Endothelial cell of umbilical vein (primary cell): Measurements from ENCODE around the gene VRK1. TPM values are rescaled to one million over a fixed set of nuclear protein-coding genes. Genes with fewer than 3 reads are reported as not detected.

Source experiments
- BruUV-seq: library from RNA; stranded (reverse); fragments of 400-500 nt; replicated peaks from 2 replicates; lab custom pipeline; 2021; lab: Mats Ljungman, UMichigan
- CTCF ChIA-PET: fragments of 300-600, 350-600 bp; sonication (Branson Sonifier 250); formaldehyde crosslinking; loops from one replicate; lab custom pipeline; 2021; ENCODE audit warnings: antibody characterized with exemption, inconsistent platforms; lab: Charles Lee
- POLR2A ChIA-PET: fragments of 300-600, 350-600 bp; sonication (Branson Sonifier 250); formaldehyde crosslinking; loops from one replicate; lab custom pipeline; 2021; ENCODE audit warnings: antibody characterized with exemption, inconsistent platforms; lab: Charles Lee
- DNase-seq: peaks from one replicate; pipeline ENCODE4 v3.0.0-alpha.2; 2011; ENCODE audit warnings: low read depth, low spot score
- FAIRE-seq: peaks from 2 replicates; lab custom pipeline; 2011; peaks lifted over from hg19 to GRCh38; lab: Jason Lieb, UNC
- H2AFZ ChIP-seq: 2 replicates; pipeline ENCODE4 v1.6.0; 2012; ENCODE audit warnings: low read depth, low read length, control low read depth, inconsistent platforms
- H3K27ac ChIP-seq: 2 replicates; pipeline ENCODE4 v1.5.1; 2011; ENCODE audit warnings: low read depth, mild to moderate bottlenecking, control low read depth, low read length, moderate library complexity; ENCODE audit not compliant: insufficient read depth
- H3K27me3 ChIP-seq, 2 experiments: 2 replicates each; pipeline versions ENCODE4 v1.6.0 to v1.6.1; 2011; ENCODE audit warnings: low read length in 2 of 2, mixed read lengths in 1 of 2; ENCODE audit not compliant: control insufficient read depth in 2 of 2, insufficient read depth in 2 of 2
- H3K36me3 ChIP-seq, 2 experiments: 2 replicates in 1 of 2; 3 replicates in 1 of 2; pipeline ENCODE4 v1.5.1; 2011; ENCODE audit warnings: low read length in 2 of 2, mild to moderate bottlenecking in 1 of 2, moderate library complexity in 1 of 2; ENCODE audit not compliant: control insufficient read depth in 2 of 2, insufficient read depth in 2 of 2; ENCODE audit errors: extremely low read depth in 1 of 2
- H3K4me1 ChIP-seq: 3 replicates; pipeline ENCODE4 v1.5.1; 2011; ENCODE audit warnings: mild to moderate bottlenecking, low read length; ENCODE audit not compliant: control insufficient read depth, insufficient read depth; ENCODE audit errors: extremely low read depth
- H3K4me2 ChIP-seq: 2 replicates; pipeline ENCODE4 v1.6.1; 2011; ENCODE audit warnings: low read length, control low read depth, mixed read lengths; ENCODE audit not compliant: insufficient read depth
- H3K4me3 ChIP-seq, 3 experiments: fragments of 200-600 bp in 1 of 3; sonication (generic), shearing (Covaris generic) in 1 of 3; replicated peaks in 1 of 3; 2 replicates each; pipeline ENCODE4 v1.5.1; 2011 to 2016; ENCODE audit warnings: control low read depth in 3 of 3, low read length in 3 of 3, mild to moderate bottlenecking in 2 of 3, inconsistent platforms in 1 of 3, low read depth in 1 of 3, moderate library complexity in 1 of 3; ENCODE audit not compliant: insufficient read depth in 1 of 3
- H3K79me2 ChIP-seq: 2 replicates; pipeline ENCODE4 v1.6.0; 2012; ENCODE audit warnings: low read length, inconsistent platforms; ENCODE audit not compliant: control insufficient read depth, insufficient read depth
- H3K9ac ChIP-seq: replicated peaks from 2 replicates; pipeline ENCODE3; 2011; ENCODE audit warnings: low read length, control low read depth; ENCODE audit not compliant: insufficient read depth; ENCODE audit errors: extremely low read depth
- H3K9me1 ChIP-seq: replicated peaks from 3 replicates; pipeline ENCODE4 v1.6.0; 2011; ENCODE audit warnings: mild to moderate bottlenecking, low read length; ENCODE audit not compliant: control insufficient read depth, insufficient read depth; ENCODE audit errors: extremely low read depth
- H3K9me3 ChIP-seq: replicated peaks from 2 replicates; pipeline ENCODE4 v1.5.1; 2012; ENCODE audit warnings: low read length, inconsistent platforms; ENCODE audit not compliant: control insufficient read depth, insufficient read depth
- H4K20me1 ChIP-seq: replicated peaks from 2 replicates; pipeline ENCODE3; 2011; ENCODE audit warnings: mild to moderate bottlenecking, low read length; ENCODE audit not compliant: control insufficient read depth, insufficient read depth; ENCODE audit errors: extremely low read depth
- CTCF ChIP-seq, 2 donors: IDR thresholded peaks; 1 replicate in 1 of 2; 2 replicates in 1 of 2; pipeline ENCODE4 v1.5.1; 2011; ENCODE audit warnings: low read length in 2 of 2, mild to moderate bottlenecking in 2 of 2, moderate library complexity in 2 of 2, control low read depth in 1 of 2, inconsistent platforms in 1 of 2, low read depth in 1 of 2; ENCODE audit not compliant: insufficient read depth in 1 of 2; ENCODE audit errors: extremely low read depth in 1 of 2
- FOS ChIP-seq: IDR thresholded peaks from 2 replicates; pipeline ENCODE4 v1.6.1; 2011; ENCODE audit warnings: mild to moderate bottlenecking, low read length, moderate library complexity, borderline replicate concordance; ENCODE audit not compliant: insufficient read depth
- GATA2 ChIP-seq: IDR thresholded peaks from 2 replicates; pipeline ENCODE4 v1.7.0; 2011; ENCODE audit warnings: low read depth, mild to moderate bottlenecking, moderate library complexity, mixed read lengths, low read length; ENCODE audit not compliant: insufficient read length, insufficient read depth
- JUN ChIP-seq: IDR thresholded peaks from 2 replicates; pipeline ENCODE4 v1.6.1; 2011; ENCODE audit warnings: borderline replicate concordance, low read depth; ENCODE audit not compliant: insufficient read length, insufficient read depth
- POLR2A ChIP-seq: IDR thresholded peaks from 2 replicates; pipeline ENCODE4 v1.6.1; 2012; ENCODE audit warnings: low read depth, mild to moderate bottlenecking, control low read depth, low read length
- POLR2AphosphoS5 ChIP-seq: IDR thresholded peaks from 2 replicates; pipeline ENCODE4 v1.6.1; 2012; ENCODE audit warnings: low read depth, mild to moderate bottlenecking, control low read depth, low read length, moderate library complexity; ENCODE audit not compliant: insufficient read depth
- dilution Hi-C: fragments of 300-500 bp; cut with MboI; formaldehyde crosslinking; loops from one replicate; pipeline ENCODE4 v1.15.0; 2019; ENCODE audit warnings: low sequenced_read_pairs; ENCODE audit not compliant: extremely low pct_ligation_motif_present
- intact Hi-C: fragments of 100-400 bp; cut with micrococcal nuclease; formaldehyde crosslinking; loops from one replicate; pipeline ENCODE4 v1.10.0; 2022
- polyA plus RNA-seq, 4 experiments: library from polyadenylated mRNA; depleted of rRNA in 3 of 4; stranded (reverse) in 3 of 4; unstranded in 1 of 4; fragments of >200 nt; gene quantifications; 2 replicates each; pipeline versions ENCODE4 v1.2.1 to v1.2.3, GENCODE V29; 2011 to 2012; ENCODE audit warnings: missing spikeins in 1 of 4
- total RNA-seq: library from RNA; stranded (reverse); gene quantifications from 2 replicates; pipeline ENCODE4 v1.2.3, GENCODE V29; 2021
- TF ChIP-seq, protein P1 (sequence below): IDR thresholded peaks from 2 replicates; pipeline ENCODE4 v1.6.1; 2011; ENCODE audit not compliant: insufficient read depth, insufficient read length

Gene VRK1
- total and polyA plus RNA-seq, 2 donors (not counting 3 experiments of a cell fraction or from before 2014, with no cell fraction given), result 7.1 to 31.7 TPM

DNA sequence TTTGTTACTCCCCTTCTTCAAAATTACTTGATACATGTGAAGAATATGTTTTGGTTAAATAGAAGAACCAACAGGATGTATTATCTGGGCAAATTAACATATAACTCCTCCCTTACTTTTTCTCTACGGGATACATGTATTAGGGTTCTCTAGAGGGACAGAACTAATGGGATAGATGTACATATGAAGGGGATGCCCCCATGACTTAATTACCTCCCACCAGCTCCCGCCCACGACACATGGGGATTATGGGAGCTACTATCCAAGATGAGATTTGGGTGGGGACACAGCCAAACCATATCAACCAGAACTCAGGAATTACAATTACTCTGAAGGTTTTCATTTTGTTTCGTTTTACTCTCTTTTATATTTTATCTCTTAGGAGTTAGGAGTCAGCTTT lies 41.3 kb downstream of the VRK1 start:
- H2AFZ ChIP-seq, result no peak overlapping the region
- no peaks in the 10 kb centered on the region for H3K27me3 ChIP-seq
- peaks cover 0 to 3% of the 10 kb centered on the region in 2 experiments for H3K36me3 ChIP-seq
- BruUV-seq, result no TSS peak
- CTCF ChIA-PET, result interaction anchor here (1.3 kb wide), 1 partner anchor 14 kb away, joined by 8 read pairs; no protein-coding TSS in a partner anchor
- no peak overlapping the region for H3K27ac ChIP-seq
- dilution Hi-C loops (no loop called here), intact Hi-C loops (no loop called here)
- H3K4me1 ChIP-seq, result no peaks in the 10 kb centered on the region
- H3K4me3 ChIP-seq, result no peak overlapping the region
- no peaks in the 10 kb centered on the region for H3K9me1 ChIP-seq
- H4K20me1 ChIP-seq, result no peaks in the 10 kb centered on the region
- peaks cover 3% of the 10 kb centered on the region for H3K79me2 ChIP-seq
- DNase-seq, result no peak
- POLR2A ChIA-PET, result no interaction called here
- H3K9ac ChIP-seq, result no peak overlapping the region
- TF ChIP-seq POLR2A (no peak), CTCF (IDR thresholded peaks at IDR 0.05; ENCODE audit: extremely low read depth in 1 of 2, insufficient read depth in 1 of 2, low read depth in 1 of 2, low read length in 2 of 2) (no peak), POLR2AphosphoS5 (no peak), GATA2 (no peak), JUN (no peak), FOS (no peak)
- TF ChIP-seq, protein P1, sequence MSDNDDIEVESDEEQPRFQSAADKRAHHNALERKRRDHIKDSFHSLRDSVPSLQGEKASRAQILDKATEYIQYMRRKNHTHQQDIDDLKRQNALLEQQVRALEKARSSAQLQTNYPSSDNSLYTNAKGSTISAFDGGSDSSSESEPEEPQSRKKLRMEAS, result no peak
- FAIRE-seq, result no peak
- no peaks in the 10 kb centered on the region for H3K9me3 ChIP-seq
- no peak overlapping the region for H3K4me2 ChIP-seq
